ENCODE data around the gene COMMD7.

Gene COMMD7

GRCh38 chr20:32762754-32763201 lies 19.5 kb upstream of the COMMD7 start:
- Histone ChIP-seq H3K4me3 (ENCODE audit: low read depth, low read length) (peak overlapping the region; percentile 77), H3K36me3 (no peaks in the 10 kb centered on the region), H3K27me3 (no peaks in the 10 kb centered on the region), H3K4me1 (no peaks in the 10 kb centered on the region), H3K9me3 (no peaks in the 10 kb centered on the region; the same call in 1 of the 2 replicates)
- no peak for TF ChIP-seq CTCF (IDR thresholded peaks at IDR 0.05; ENCODE audit: low read depth, low read length)
- no peak for DNase-seq

GRCh38 chr20:32761831-32762753 lies 18.8 kb upstream of the COMMD7 start, which contains the start of gene DNMT3B:
DNMT3B (plus strand) TSS chr20:32762385; CDS start chr20:32780324, 17,939 bp downstream.
- no peaks in the 10 kb centered on the region; the same call in 1 of the 2 replicates for H3K9me3 ChIP-seq
- H3K27me3 ChIP-seq = no peaks in the 10 kb centered on the region
- DNase-seq = peak; percentile 90
- H3K36me3 ChIP-seq = no peaks in the 10 kb centered on the region
- H3K4me1 ChIP-seq = no peaks in the 10 kb centered on the region
- TF ChIP-seq CTCF (IDR thresholded peaks at IDR 0.05; ENCODE audit: low read depth, low read length) = no peak
- H3K4me3 ChIP-seq (ENCODE audit: low read depth, low read length) = peak within 1 kb of the TSS; percentile 77

- H3K27me3 ChIP-seq = no peaks in the 10 kb centered on the region
- no peaks in the 10 kb centered on the region for H3K9me3 ChIP-seq
- no peak for TF ChIP-seq CTCF (IDR thresholded peaks at IDR 0.05; ENCODE audit: low read depth, low read length)
- no peaks in the 10 kb centered on the region for H3K36me3 ChIP-seq
- H3K4me1 ChIP-seq = no peaks in the 10 kb centered on the region
- no peak for DNase-seq
- H3K4me3 ChIP-seq (ENCODE audit: low read depth, low read length) = peak overlapping the region; percentile 77
Observed at GRCh38 chr20:32761417-32761830, 18.2 kb upstream of the COMMD7 start.

- no peaks in the 10 kb centered on the region for H3K9me3 ChIP-seq
- no peaks in the 10 kb centered on the region for H3K36me3 ChIP-seq
- H3K4me1 ChIP-seq = no peaks in the 10 kb centered on the region
- no peak overlapping the region for H3K4me3 ChIP-seq (ENCODE audit: low read depth, low read length)
- TF ChIP-seq CTCF (IDR thresholded peaks at IDR 0.05; ENCODE audit: low read depth, low read length) = no peak
- no peak for DNase-seq
- H3K27me3 ChIP-seq = no peaks in the 10 kb centered on the region
Observed at GRCh38 chr20:32756156-32756555, 12.9 kb upstream of the COMMD7 start.

- Histone ChIP-seq H3K4me3 (ENCODE audit: low read depth, low read length) (no peak overlapping the region), H3K9me3 (no peaks in the 10 kb centered on the region), H3K27me3 (no peaks in the 10 kb centered on the region), H3K4me1 (no peaks in the 10 kb centered on the region), H3K36me3 (no peaks in the 10 kb centered on the region)
- TF ChIP-seq CTCF (IDR thresholded peaks at IDR 0.05; ENCODE audit: low read depth, low read length) = no peak
- no peak for DNase-seq
Observed at GRCh38 chr20:32753731-32754130, 10.5 kb upstream of the COMMD7 start.
